GM18499 (cell line): ENCODE data around the gene CD37.

Experiments used
- ATAC-seq: cut with Tn5 transposase; IDR thresholded peaks from one replicate; pipeline ENCODE4 v1.9.1; 2021; ENCODE audit warnings: moderate number of reproducible peaks; ENCODE audit not compliant: insufficient read depth, unreplicated experiment

The CD37 gene

GRCh38 chr19:49343123-49343522, 7.9 kb downstream of the CD37 start:
- ATAC-seq, result no peak

- no peak for ATAC-seq
Measured at GRCh38 chr19:49344505-49345423, 9.6 kb downstream of the CD37 start.

- ATAC-seq, result no peak
Measured at GRCh38 chr19:49347191-49347590, 12.0 kb downstream of the CD37 start.

- no peak for ATAC-seq
Measured at GRCh38 chr19:49347835-49348234, 12.6 kb downstream of the CD37 start.

GRCh38 chr19:49348305-49349189, 13.3 kb downstream of the CD37 start:
- no peak for ATAC-seq

GRCh38 chr19:49349567-49349966, 14.4 kb downstream of the CD37 start:
- ATAC-seq, result no peak

GRCh38 chr19:49355909-49356353, 20.7 kb downstream of the CD37 start:
- ATAC-seq, result no peak

GRCh38 chr19:49356382-49356781, 21.2 kb downstream of the CD37 start:
- ATAC-seq, result no peak

- ATAC-seq, result no peak
Measured at GRCh38 chr19:49357186-49357585, 22.0 kb downstream of the CD37 start.

- ATAC-seq, result no peak
Measured at GRCh38 chr19:49359851-49360820, 24.9 kb downstream of the CD37 start.

GRCh38 chr19:49361438-49362047, 26.3 kb downstream of the CD37 start:
- ATAC-seq, result no peak

- no peak for ATAC-seq
Measured at GRCh38 chr19:49362048-49362928, 27.1 kb downstream of the CD37 start, which contains the start of gene TEAD2. Gene TEAD2 (minus strand): TSS chr19:49362416. CDS start chr19:49360075, 2,341 bp downstream.

GRCh38 chr19:49362929-49363267, 27.7 kb downstream of the CD37 start:
- no peak for ATAC-seq

- ATAC-seq, result no peak
Measured at GRCh38 chr19:49363268-49364082, 28.3 kb downstream of the CD37 start, which contains the start of gene DKKL1. Gene DKKL1 (plus strand): TSS chr19:49363877. CDS start chr19:49363999, 122 bp downstream.

- ATAC-seq, result no peak
Measured at GRCh38 chr19:49364083-49364737, 29.0 kb downstream of the CD37 start.

GRCh38 chr19:49366110-49366509, 30.9 kb downstream of the CD37 start:
- no peak for ATAC-seq

GRCh38 chr19:49368711-49369358, 33.6 kb downstream of the CD37 start:
- ATAC-seq, result no peak
